Activated gamma-delta T cell treated with anti-CD3 and anti-CD28 coated beads, Interleukin-2, amount 50 U/mL, for 16 hours (primary cell): ENCODE results near the gene PSMG3.
"Not testable (repeated sequence)": the region's sequence is repeated elsewhere in the genome, so short reads cannot be mapped to it uniquely, and the experiment has no call there.

Experiments used
- DNase-seq: peaks from one replicate; pipeline ENCODE4 v3.0.0-alpha.2; 2020; ENCODE audit warnings: low read depth

PSMG3 gene

GRCh38 chr7:1596181-1597043, 26.6 kb upstream of the PSMG3 start:
- no peak for DNase-seq

GRCh38 chr7:1595636-1596035, 25.8 kb upstream of the PSMG3 start:
- no peak for DNase-seq

GRCh38 chr7:1595027-1595426, 25.2 kb upstream of the PSMG3 start:
- no peak for DNase-seq

- no peak for DNase-seq
Observed at GRCh38 chr7:1593904-1594421, 24.1 kb upstream of the PSMG3 start.

- DNase-seq, result no peak
Observed at GRCh38 chr7:1593091-1593866, 23.4 kb upstream of the PSMG3 start.

- no peak for DNase-seq
Observed at GRCh38 chr7:1592299-1592871, 22.6 kb upstream of the PSMG3 start.

GRCh38 chr7:1591876-1592275, 22.0 kb upstream of the PSMG3 start:
- DNase-seq, result no peak

GRCh38 chr7:1591396-1591795, 21.6 kb upstream of the PSMG3 start:
- DNase-seq, result no peak

GRCh38 chr7:1590887-1591286, 21.1 kb upstream of the PSMG3 start:
- DNase-seq, result no peak

- DNase-seq, result no peak
Observed at GRCh38 chr7:1590476-1590875, 20.6 kb upstream of the PSMG3 start.

GRCh38 chr7:1588978-1589377, 19.1 kb upstream of the PSMG3 start:
- DNase-seq, result no peak

GRCh38 chr7:1587738-1588137, 17.9 kb upstream of the PSMG3 start:
- no peak for DNase-seq

- DNase-seq, result no peak
Observed at GRCh38 chr7:1586827-1587705, 17.2 kb upstream of the PSMG3 start.

- no peak for DNase-seq
Observed at GRCh38 chr7:1586126-1586826, 16.4 kb upstream of the PSMG3 start.

- DNase-seq, result no peak
Observed at GRCh38 chr7:1585142-1585981, 15.5 kb upstream of the PSMG3 start.

- no peak for DNase-seq
Observed at GRCh38 chr7:1584700-1585099, 14.9 kb upstream of the PSMG3 start.

GRCh38 chr7:1583241-1583930, 13.6 kb upstream of the PSMG3 start:
- DNase-seq, result not testable (repeated sequence)

GRCh38 chr7:1580422-1581030, 10.7 kb upstream of the PSMG3 start:
- DNase-seq, result no peak
